Measurements from ENCODE around the gene KLHDC9. TPM values are rescaled to one million over a fixed set of nuclear protein-coding genes. Genes with fewer than 3 reads are reported as not detected.
A peak's percentile ranks its signal among the peaks of the same experiment; 100 is the strongest.
"Not testable (repeated sequence)": the region's sequence is repeated elsewhere in the genome, so short reads cannot be mapped to it uniquely, and the experiment has no call there.

KLHDC9 gene
- total RNA-seq, 2 donors from 2014 or later, result 5.7 to 7.1 TPM

- DNase-seq, result peak; percentile 76 to 81
- H3K4me3 Mint-ChIP-seq, result peak overlapping the region; percentile 96 to 97
- ATAC-seq (replicated peaks in 1 of 2), result peak; percentile 81
- H3K4me1 Mint-ChIP-seq (ENCODE audit: low read depth), result peaks cover 79% of the 10 kb centered on the region
- H3K36me3 Mint-ChIP-seq (ENCODE audit: insufficient read depth in 2 of 2), result peaks cover 20 to 26% of the 10 kb centered on the region in 2 donors
- no peaks in the 10 kb centered on the region for H3K9me3 Mint-ChIP-seq
- peak overlapping the region; percentile 97 for H3K27ac Mint-ChIP-seq
- H3K27me3 Mint-ChIP-seq (ENCODE audit: low read depth), result no peaks in the 10 kb centered on the region
These were observed 17.1 kb downstream of the KLHDC9 start for GRCh38 chr1:161115132-161115711.

- not testable (repeated sequence) for DNase-seq; H3K27me3 Mint-ChIP-seq (ENCODE audit: low read depth); H3K9me3 Mint-ChIP-seq; ATAC-seq (replicated peaks in 1 of 2)
- peak overlapping the region; percentile 97 for H3K27ac Mint-ChIP-seq
- H3K4me1 Mint-ChIP-seq (ENCODE audit: low read depth), result peaks cover 82% of the 10 kb centered on the region
- peaks cover 20 to 27% of the 10 kb centered on the region in 2 donors for H3K36me3 Mint-ChIP-seq (ENCODE audit: insufficient read depth in 2 of 2)
- H3K4me3 Mint-ChIP-seq, result peak overlapping the region; percentile 96 to 97
These were observed 17.8 kb downstream of the KLHDC9 start for GRCh38 chr1:161115961-161116360.

GRCh38 chr1:161117759-161118581 is 19.8 kb downstream of the KLHDC9 start, which contains the start of the genes NIT1 and PFDN2:
Gene NIT1, plus strand, starts transcription at chr1:161118105. Its CDS starts 72 bp downstream, at chr1:161118177.
Gene PFDN2, minus strand, starts transcription at chr1:161118037. Its CDS starts 11 bp downstream, at chr1:161118026.
- H3K27me3 Mint-ChIP-seq (ENCODE audit: low read depth), result no peaks in the 10 kb centered on the region
- H3K36me3 Mint-ChIP-seq (ENCODE audit: insufficient read depth in 2 of 2), result peaks cover 21 to 37% of the 10 kb centered on the region in 2 donors
- H3K4me3 Mint-ChIP-seq, result peak within 1 kb of the TSS; percentile 96 to 97
- H3K27ac Mint-ChIP-seq, result peak within 1 kb of the TSS; percentile 97
- H3K9me3 Mint-ChIP-seq, result no peaks in the 10 kb centered on the region
- peaks cover 70% of the 10 kb centered on the region for H3K4me1 Mint-ChIP-seq (ENCODE audit: low read depth)
- DNase-seq (peak; percentile 92), ATAC-seq (replicated peaks in 1 of 2) (peak; percentile 66 to 69)

GRCh38 chr1:161119092-161119903 is 21.1 kb downstream of the KLHDC9 start:
- peak overlapping the region; percentile 96 to 97 for H3K4me3 Mint-ChIP-seq
- peak overlapping the region; percentile 96 for H3K27ac Mint-ChIP-seq
- H3K4me1 Mint-ChIP-seq (ENCODE audit: low read depth), result peaks cover 56% of the 10 kb centered on the region
- ATAC-seq (replicated peaks in 1 of 2), result peak; percentile 47 to 53
- H3K27me3 Mint-ChIP-seq (ENCODE audit: low read depth), result no peaks in the 10 kb centered on the region
- peaks cover 19 to 40% of the 10 kb centered on the region in 2 donors for H3K36me3 Mint-ChIP-seq (ENCODE audit: insufficient read depth in 2 of 2)
- no peaks in the 10 kb centered on the region for H3K9me3 Mint-ChIP-seq
- DNase-seq, result peak; percentile 68 to 77

GRCh38 chr1:161121042-161121650 is 23.0 kb downstream of the KLHDC9 start:
- Mint-ChIP-seq H3K27me3 (ENCODE audit: low read depth) (no peaks in the 10 kb centered on the region), H3K27ac (peak overlapping the region; percentile 44), H3K9me3 (no peaks in the 10 kb centered on the region), H3K36me3 (ENCODE audit: insufficient read depth in 2 of 2) (peaks cover 18 to 39% of the 10 kb centered on the region in 2 donors), H3K4me3 (no peak overlapping the region), H3K4me1 (ENCODE audit: low read depth) (peaks cover 44% of the 10 kb centered on the region)
- ATAC-seq (replicated peaks in 1 of 2) (no peak), DNase-seq (no peak)

- Mint-ChIP-seq H3K27me3 (ENCODE audit: low read depth) (no peaks in the 10 kb centered on the region), H3K36me3 (ENCODE audit: insufficient read depth in 2 of 2) (peaks cover 21 to 43% of the 10 kb centered on the region in 2 donors), H3K27ac (peak overlapping the region; percentile 44), H3K9me3 (no peaks in the 10 kb centered on the region), H3K4me3 (no peak overlapping the region), H3K4me1 (ENCODE audit: low read depth) (peaks cover 43% of the 10 kb centered on the region)
- no peak for ATAC-seq (replicated peaks in 1 of 2)
- no peak for DNase-seq
These were observed 23.7 kb downstream of the KLHDC9 start for GRCh38 chr1:161121834-161122233.

- Mint-ChIP-seq H3K27me3 (ENCODE audit: low read depth) (no peaks in the 10 kb centered on the region), H3K27ac (peak overlapping the region; percentile 47), H3K9me3 (no peaks in the 10 kb centered on the region), H3K4me1 (ENCODE audit: low read depth) (peaks cover 50% of the 10 kb centered on the region), H3K4me3 (no peak overlapping the region), H3K36me3 (ENCODE audit: insufficient read depth in 2 of 2) (peaks cover 20 to 47% of the 10 kb centered on the region in 2 donors)
- no peak for ATAC-seq (replicated peaks in 1 of 2)
- no peak for DNase-seq
These were observed 24.8 kb downstream of the KLHDC9 start for GRCh38 chr1:161122967-161123366.

GRCh38 chr1:161127649-161128048 is 29.5 kb downstream of the KLHDC9 start:
- H3K4me3 Mint-ChIP-seq, result no peak overlapping the region
- H3K9me3 Mint-ChIP-seq, result no peaks in the 10 kb centered on the region
- no peaks in the 10 kb centered on the region for H3K27me3 Mint-ChIP-seq (ENCODE audit: low read depth)
- DNase-seq, result no peak
- peaks cover 60% of the 10 kb centered on the region for H3K4me1 Mint-ChIP-seq (ENCODE audit: low read depth)
- ATAC-seq (replicated peaks in 1 of 2), result no peak
- peak overlapping the region; percentile 64 for H3K27ac Mint-ChIP-seq
- H3K36me3 Mint-ChIP-seq (ENCODE audit: insufficient read depth in 2 of 2), result peaks cover 16 to 44% of the 10 kb centered on the region in 2 donors

- no peaks in the 10 kb centered on the region for H3K27me3 Mint-ChIP-seq (ENCODE audit: low read depth)
- no peak overlapping the region for H3K4me3 Mint-ChIP-seq
- peaks cover 13 to 36% of the 10 kb centered on the region in 2 donors for H3K36me3 Mint-ChIP-seq (ENCODE audit: insufficient read depth in 2 of 2)
- H3K27ac Mint-ChIP-seq, result no peak overlapping the region
- DNase-seq, result no peak
- H3K4me1 Mint-ChIP-seq (ENCODE audit: low read depth), result peaks cover 60% of the 10 kb centered on the region
- H3K9me3 Mint-ChIP-seq, result no peaks in the 10 kb centered on the region
- ATAC-seq (replicated peaks in 1 of 2), result no peak
These were observed 30.6 kb downstream of the KLHDC9 start for GRCh38 chr1:161128591-161129420.

GRCh38 chr1:161130266-161130665 is 32.1 kb downstream of the KLHDC9 start:
- peak overlapping the region; percentile 99 for H3K27ac Mint-ChIP-seq
- DNase-seq (no peak), ATAC-seq (replicated peaks in 1 of 2) (no peak)
- peaks cover 13 to 31% of the 10 kb centered on the region in 2 donors for H3K36me3 Mint-ChIP-seq (ENCODE audit: insufficient read depth in 2 of 2)
- H3K4me3 Mint-ChIP-seq, result no peak overlapping the region
- H3K4me1 Mint-ChIP-seq (ENCODE audit: low read depth), result peaks cover 60% of the 10 kb centered on the region
- H3K9me3 Mint-ChIP-seq, result no peaks in the 10 kb centered on the region
- no peaks in the 10 kb centered on the region for H3K27me3 Mint-ChIP-seq (ENCODE audit: low read depth)

GRCh38 chr1:161131523-161132409 is 33.6 kb downstream of the KLHDC9 start:
- Mint-ChIP-seq H3K9me3 (no peaks in the 10 kb centered on the region), H3K36me3 (ENCODE audit: insufficient read depth in 2 of 2) (peaks cover 5 to 22% of the 10 kb centered on the region in 2 donors), H3K4me3 (no peak overlapping the region), H3K27ac (peak overlapping the region; percentile 99), H3K27me3 (ENCODE audit: low read depth) (no peaks in the 10 kb centered on the region), H3K4me1 (ENCODE audit: low read depth) (peaks cover 50% of the 10 kb centered on the region)
- DNase-seq (no peak), ATAC-seq (replicated peaks in 1 of 2) (no peak)

All from activated T-cell treated with anti-CD3 and anti-CD28 coated beads, Interleukin-2, amount 50 U/mL, for 72 hours (primary cell).